ENCODE data around the gene POU2F1.
"Not testable (repeated sequence)": the region's sequence is repeated elsewhere in the genome, so short reads cannot be mapped to it uniquely, and the experiment has no call there.

POU2F1 gene

GRCh38 chr1:167310732-167311131 is 90.0 kb downstream of the POU2F1 start:
- in situ Hi-C loops (cut with MboI; ENCODE audit: low sequenced_read_pairs, unreplicated experiment) = no loop called here
- DNase-seq (ENCODE audit: low spot score) = no peak
- no peak for TF ChIP-seq CTCF (IDR thresholded peaks at IDR 0.05; ENCODE audit: borderline replicate concordance, control extremely low read depth, extremely low read depth, insufficient read depth, missing control alignments)

- no peak for DNase-seq (ENCODE audit: low spot score)
- in situ Hi-C loops (cut with MboI; ENCODE audit: low sequenced_read_pairs, unreplicated experiment) = no loop called here
- TF ChIP-seq CTCF (IDR thresholded peaks at IDR 0.05; ENCODE audit: borderline replicate concordance, control extremely low read depth, extremely low read depth, insufficient read depth, missing control alignments) = no peak
Observed at GRCh38 chr1:167312871-167313270, 92.2 kb downstream of the POU2F1 start.

GRCh38 chr1:167314671-167315070 is 94.0 kb downstream of the POU2F1 start:
- in situ Hi-C loops (cut with MboI; ENCODE audit: low sequenced_read_pairs, unreplicated experiment) = no loop called here
- DNase-seq (ENCODE audit: low spot score) = no peak
- no peak for TF ChIP-seq CTCF (IDR thresholded peaks at IDR 0.05; ENCODE audit: borderline replicate concordance, control extremely low read depth, extremely low read depth, insufficient read depth, missing control alignments)

GRCh38 chr1:167317463-167317862 is 96.8 kb downstream of the POU2F1 start:
- DNase-seq (ENCODE audit: low spot score) = no peak
- TF ChIP-seq CTCF (IDR thresholded peaks at IDR 0.05; ENCODE audit: borderline replicate concordance, control extremely low read depth, extremely low read depth, insufficient read depth, missing control alignments) = no peak
- in situ Hi-C loops (cut with MboI; ENCODE audit: low sequenced_read_pairs, unreplicated experiment) = no loop called here

- DNase-seq (ENCODE audit: low spot score); in situ Hi-C loops (cut with MboI; ENCODE audit: low sequenced_read_pairs, unreplicated experiment): not testable (repeated sequence)
Observed at GRCh38 chr1:167319206-167319605, 98.5 kb downstream of the POU2F1 start.

- no peak for DNase-seq (ENCODE audit: low spot score)
- in situ Hi-C loops (cut with MboI; ENCODE audit: low sequenced_read_pairs, unreplicated experiment) = no loop called here
- no peak for TF ChIP-seq CTCF (IDR thresholded peaks at IDR 0.05; ENCODE audit: borderline replicate concordance, control extremely low read depth, extremely low read depth, insufficient read depth, missing control alignments)
Observed at GRCh38 chr1:167322483-167322882, 101.8 kb downstream of the POU2F1 start.

GRCh38 chr1:167325151-167325550 is 104.5 kb downstream of the POU2F1 start:
- no peak for DNase-seq (ENCODE audit: low spot score)
- in situ Hi-C loops (cut with MboI; ENCODE audit: low sequenced_read_pairs, unreplicated experiment) = no loop called here
- TF ChIP-seq CTCF (IDR thresholded peaks at IDR 0.05; ENCODE audit: borderline replicate concordance, control extremely low read depth, extremely low read depth, insufficient read depth, missing control alignments) = no peak
